GM12892 (cell line): ENCODE measurements around the gene ZBTB40.

ENCODE experiments used
- DNase-seq: peaks from one replicate; pipeline ENCODE4 v3.0.0; 2011; ENCODE audit not compliant: insufficient read length
- FAIRE-seq: peaks from 2 replicates; lab custom pipeline; 2011; peaks lifted over from hg19 to GRCh38; lab: Jason Lieb, UNC
- POLR2A ChIP-seq: IDR thresholded peaks from 2 replicates; pipeline ENCODE4 v1.6.1; 2011; ENCODE audit warnings: low read depth, low read length, control low read depth
- POLR2AphosphoS5 ChIP-seq: IDR thresholded peaks from 2 replicates; pipeline ENCODE4 v1.6.1; 2011; ENCODE audit warnings: low read depth, low read length, control low read depth
- TAF1 ChIP-seq: IDR thresholded peaks from 2 replicates; pipeline ENCODE4 v1.6.1; 2011; ENCODE audit warnings: low read depth, mild to moderate bottlenecking, control low read depth, low read length, borderline replicate concordance

The ZBTB40 gene

GRCh38 chr1:22556391-22557104, 104.9 kb downstream of the ZBTB40 start:
- DNase-seq (no peak), FAIRE-seq (no peak)
- TF ChIP-seq POLR2A (no peak), TAF1 (no peak), POLR2AphosphoS5 (no peak)

DNA sequence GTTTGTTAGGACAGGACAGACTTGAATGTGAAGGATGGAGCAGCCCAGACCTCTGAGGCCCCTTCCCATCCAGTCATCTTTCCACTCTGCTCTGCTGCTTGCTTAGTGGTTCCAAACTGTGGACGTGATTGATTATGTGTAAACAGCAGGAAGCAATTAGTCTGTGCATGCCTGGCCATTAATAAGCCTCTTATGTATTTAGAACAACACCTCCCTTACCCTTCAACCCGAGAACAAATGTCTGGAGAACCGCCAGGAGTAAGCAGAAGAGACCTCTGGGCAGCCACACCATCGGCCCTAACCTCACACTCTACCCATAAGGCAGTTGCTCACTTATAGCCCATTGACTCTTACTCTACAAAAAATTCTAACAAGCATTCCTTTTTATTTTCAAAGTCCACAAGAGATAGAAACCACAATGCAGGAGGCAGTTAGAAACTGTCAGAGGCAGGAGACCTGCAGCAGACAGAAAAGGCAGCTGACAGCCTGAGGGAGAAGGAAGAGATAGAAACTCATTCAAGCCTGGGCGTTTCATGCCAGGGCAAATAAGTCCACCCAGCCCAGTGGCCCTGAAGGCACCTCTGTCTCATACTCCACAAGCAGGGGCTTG, 105.8 kb downstream of the ZBTB40 start:
- TF ChIP-seq TAF1, result no peak
- no peak for TF ChIP-seq POLR2AphosphoS5
- no peak for TF ChIP-seq POLR2A
- no peak for FAIRE-seq
- no peak for DNase-seq

- FAIRE-seq, result no peak
- DNase-seq, result no peak
- TF ChIP-seq TAF1 (no peak), POLR2A (no peak), POLR2AphosphoS5 (no peak)
These were observed 111.2 kb downstream of the ZBTB40 start, which contains the start of gene EPHA8 for GRCh38 chr1:22562584-22563583. Gene EPHA8, plus strand, starts transcription at chr1:22563489. Its CDS starts 147 bp downstream, at chr1:22563636.

DNA sequence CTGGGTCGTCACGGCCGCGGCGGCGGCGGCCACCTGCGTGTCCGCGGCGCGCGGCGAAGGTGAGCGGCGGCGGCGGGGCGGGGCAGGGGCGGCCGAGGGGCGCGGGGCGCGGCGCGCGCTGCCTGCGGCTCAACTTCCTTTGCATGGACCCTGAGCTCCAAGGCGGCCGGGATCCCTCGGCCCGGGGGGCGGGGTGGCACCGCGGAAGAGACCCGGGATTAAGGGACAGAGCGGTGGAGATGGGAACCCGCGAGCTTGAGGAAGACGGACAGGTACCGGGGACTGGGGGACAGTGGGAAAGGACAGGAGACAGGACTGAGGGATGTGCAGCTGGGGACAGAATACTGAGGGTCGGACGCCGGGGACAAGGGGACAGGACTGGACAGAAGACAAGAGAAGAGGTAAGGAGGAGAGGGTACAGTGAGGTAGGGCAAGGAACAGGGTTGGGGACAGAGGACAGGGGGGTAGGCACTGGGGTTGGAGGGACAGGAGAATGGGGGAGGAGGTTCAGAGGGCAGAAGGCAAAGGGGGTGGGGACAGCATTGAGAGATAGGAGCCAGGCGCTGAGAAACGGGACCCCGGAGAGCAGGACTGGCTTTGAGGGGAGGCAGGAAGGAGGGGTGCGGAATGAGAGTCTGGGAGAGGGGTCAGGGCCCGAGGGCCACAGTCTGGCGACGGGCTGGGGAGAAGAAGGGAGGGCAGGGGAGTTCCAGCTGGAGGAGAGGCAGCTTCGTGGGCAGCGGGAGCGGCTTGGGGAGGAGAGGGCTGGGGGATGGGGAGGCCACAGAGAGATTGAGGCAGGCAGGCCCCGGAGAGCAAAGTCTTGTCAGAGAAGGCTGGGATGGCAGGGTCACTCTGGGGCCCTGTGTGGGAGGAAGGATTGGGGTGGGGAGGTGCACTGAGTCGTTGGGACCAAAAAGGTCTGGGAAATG, 112.3 kb downstream of the ZBTB40 start:
- no peak for TF ChIP-seq POLR2AphosphoS5
- TF ChIP-seq POLR2A, result no peak
- no peak for TF ChIP-seq TAF1
- FAIRE-seq (no peak), DNase-seq (no peak)

DNA sequence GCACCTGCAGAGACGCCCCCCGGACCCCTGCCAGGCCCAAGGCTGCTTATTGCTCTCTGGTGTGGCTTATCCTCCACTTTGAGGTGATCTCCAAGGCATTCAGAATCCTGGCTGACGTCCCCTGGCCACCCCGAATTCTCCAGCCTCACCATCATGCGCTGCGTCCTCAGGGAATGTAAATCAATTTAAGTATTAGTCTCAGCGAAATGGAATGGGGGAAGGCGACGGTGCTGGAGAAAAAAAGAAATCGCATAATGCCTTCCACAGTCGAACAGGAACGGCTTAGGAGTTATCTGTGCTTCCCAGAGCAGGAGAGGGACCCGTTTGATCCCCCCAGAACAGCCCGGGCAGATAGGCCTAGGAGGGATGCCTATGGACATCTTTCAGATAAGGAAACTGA, 114.5 kb downstream of the ZBTB40 start:
- FAIRE-seq, result no peak
- DNase-seq, result no peak

DNA sequence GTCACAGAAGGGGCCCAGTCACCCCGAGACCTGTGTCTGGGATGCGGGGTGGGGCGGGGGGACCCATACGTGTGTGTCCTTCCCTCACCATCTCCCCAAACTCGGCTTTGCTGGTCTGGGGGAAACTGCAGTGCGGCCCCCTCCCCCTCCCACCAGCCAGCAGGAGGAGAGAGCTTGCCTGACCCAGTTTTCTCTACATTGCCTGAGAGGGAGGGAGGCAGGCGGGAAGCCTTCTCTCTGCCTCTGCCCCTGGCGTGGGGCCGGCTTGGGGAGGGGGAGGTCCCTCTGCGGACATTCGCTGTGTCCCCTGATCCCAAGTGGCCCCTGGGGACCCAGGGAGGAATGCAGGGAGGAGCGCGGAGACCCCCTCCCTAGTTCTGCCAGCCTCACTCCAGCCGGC, 115.5 kb downstream of the ZBTB40 start:
- DNase-seq (no peak), FAIRE-seq (no peak)
- no peak for TF ChIP-seq POLR2AphosphoS5
- no peak for TF ChIP-seq TAF1
- no peak for TF ChIP-seq POLR2A

More for the DNA sequence above, 114.5 kb downstream of the ZBTB40 start:
- no peak for TF ChIP-seq TAF1
- TF ChIP-seq POLR2A, result no peak
- TF ChIP-seq POLR2AphosphoS5, result no peak

- DNase-seq, result no peak
- TF ChIP-seq TAF1, result no peak
- no peak for TF ChIP-seq POLR2AphosphoS5
- TF ChIP-seq POLR2A, result no peak
- no peak for FAIRE-seq
These were observed 116.3 kb downstream of the ZBTB40 start for GRCh38 chr1:22567994-22568393.

- DNase-seq, result no peak
- no peak for FAIRE-seq
- TF ChIP-seq POLR2A (no peak), POLR2AphosphoS5 (no peak), TAF1 (no peak)
These were observed 117.6 kb downstream of the ZBTB40 start for GRCh38 chr1:22569269-22569668.

DNA sequence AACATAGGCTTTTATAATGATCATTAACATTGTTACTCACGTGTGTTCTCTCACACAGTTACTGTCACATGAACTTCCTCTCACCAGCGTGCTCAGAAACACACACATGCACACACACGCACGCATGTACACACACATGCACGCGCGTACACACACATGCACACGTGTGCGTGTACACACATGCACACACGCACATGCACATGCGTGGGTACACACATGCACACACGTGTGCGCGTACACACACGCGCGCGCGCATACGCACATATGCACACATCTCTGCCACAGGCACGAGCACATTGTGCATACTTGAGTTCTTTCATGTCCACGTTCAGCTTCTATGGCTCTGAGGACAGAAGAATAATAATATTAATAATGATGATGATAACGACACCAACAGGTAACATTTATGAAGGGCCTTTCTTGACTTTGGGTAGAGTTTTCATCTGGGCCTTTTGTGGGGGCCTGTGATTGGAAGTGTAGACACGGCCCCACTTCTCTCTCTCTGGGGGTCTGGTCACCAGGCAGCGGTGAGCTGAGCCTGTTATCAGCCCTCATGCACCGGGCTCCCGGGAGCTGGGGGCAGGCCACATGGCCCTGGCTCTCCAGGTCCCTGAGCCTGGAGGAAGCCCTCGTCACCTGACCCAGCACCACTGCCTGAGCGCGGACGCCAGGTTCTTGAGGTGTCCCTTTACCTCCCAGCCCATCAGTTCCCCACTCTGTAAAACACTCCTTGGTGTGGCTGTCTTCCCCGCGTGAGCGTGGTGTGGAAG, 118.7 kb downstream of the ZBTB40 start:
- TF ChIP-seq TAF1, result no peak
- no peak for TF ChIP-seq POLR2AphosphoS5
- no peak for TF ChIP-seq POLR2A
- no peak for FAIRE-seq

More for the DNA sequence above, 118.7 kb downstream of the ZBTB40 start:
- no peak for DNase-seq
